ENCODE data around the gene C6orf52. TPM values are rescaled to one million over a fixed set of nuclear protein-coding genes. Genes with fewer than 3 reads are reported as not detected.

The C6orf52 gene
- total RNA-seq, 1 experiment from 2014 or later = 3.9 TPM

- TF ChIP-seq, protein P1, sequence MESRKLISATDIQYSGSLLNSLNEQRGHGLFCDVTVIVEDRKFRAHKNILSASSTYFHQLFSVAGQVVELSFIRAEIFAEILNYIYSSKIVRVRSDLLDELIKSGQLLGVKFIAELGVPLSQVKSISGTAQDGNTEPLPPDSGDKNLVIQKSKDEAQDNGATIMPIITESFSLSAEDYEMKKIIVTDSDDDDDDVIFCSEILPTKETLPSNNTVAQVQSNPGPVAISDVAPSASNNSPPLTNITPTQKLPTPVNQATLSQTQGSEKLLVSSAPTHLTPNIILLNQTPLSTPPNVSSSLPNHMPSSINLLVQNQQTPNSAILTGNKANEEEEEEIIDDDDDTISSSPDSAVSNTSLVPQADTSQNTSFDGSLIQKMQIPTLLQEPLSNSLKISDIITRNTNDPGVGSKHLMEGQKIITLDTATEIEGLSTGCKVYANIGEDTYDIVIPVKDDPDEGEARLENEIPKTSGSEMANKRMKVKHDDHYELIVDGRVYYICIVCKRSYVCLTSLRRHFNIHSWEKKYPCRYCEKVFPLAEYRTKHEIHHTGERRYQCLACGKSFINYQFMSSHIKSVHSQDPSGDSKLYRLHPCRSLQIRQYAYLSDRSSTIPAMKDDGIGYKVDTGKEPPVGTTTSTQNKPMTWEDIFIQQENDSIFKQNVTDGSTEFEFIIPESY (IDR thresholded peaks at IDR 0.05; ENCODE audit: extremely low read depth, insufficient replicate concordance, low read length) = no peak
- TF ChIP-seq TCF7L2 (IDR thresholded peaks at IDR 0.05; ENCODE audit: borderline replicate concordance, extremely low read depth, insufficient read depth, insufficient read length) (no peak), POLR2A (IDR thresholded peaks at IDR 0.05; ENCODE audit: borderline replicate concordance, extremely low read depth, insufficient read depth, insufficient read length) (no peak)
Observed at GRCh38 chr6:10630178-10630577, 64.2 kb downstream of the C6orf52 start (continued).

DNA sequence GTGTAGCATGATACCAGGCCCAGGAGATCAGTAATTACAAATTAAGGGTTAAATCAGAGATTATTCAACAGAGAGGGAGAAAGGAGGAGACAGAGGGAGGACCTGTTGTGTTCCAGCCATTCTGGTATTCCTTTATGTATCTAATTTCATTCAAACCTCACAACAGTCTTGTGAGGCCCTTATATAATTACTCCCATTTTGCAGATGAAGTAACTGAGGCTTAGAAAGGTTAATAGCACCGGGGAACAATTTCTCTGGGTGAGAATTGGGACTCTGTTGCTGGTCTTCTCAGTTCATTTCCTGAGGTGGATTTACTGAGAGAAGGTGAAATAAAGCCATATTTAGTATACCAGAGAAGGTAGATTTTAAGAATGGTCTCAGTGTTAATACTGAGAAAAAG lies 66.6 kb downstream of the C6orf52 start:
- H3K36me3 ChIP-seq (ENCODE audit: control insufficient read depth in 1 of 2, insufficient read depth in 2 of 2, low read length in 2 of 2) = no peaks in the 10 kb centered on the region
- ATAC-seq = no peak

More for the DNA sequence above, 66.6 kb downstream of the C6orf52 start:
- no peaks in the 10 kb centered on the region for H3K9me3 ChIP-seq (ENCODE audit: control insufficient read depth in 1 of 2, insufficient read depth in 1 of 2, low read depth in 1 of 2, low read length in 2 of 2)
- peaks cover 0 to under 1% of the 10 kb centered on the region in 2 experiments; a peak in 2 of 4 replicates for H3K4me1 ChIP-seq (ENCODE audit: control insufficient read depth in 1 of 2, insufficient read depth in 2 of 2, low read length in 2 of 2)
- ChIA-PET CTCF (no interaction called here), POLR2A (no interaction called here), RAD21 (ENCODE audit: low non-redundant PET in 1 of 2, low total read pairs in 2 of 2, uncharacterized antibody in 2 of 2, unreplicated experiment in 2 of 2) (no interaction called here)
- no peaks in the 10 kb centered on the region for H4K20me1 ChIP-seq (ENCODE audit: insufficient read depth)
- no peak overlapping the region for H3K9ac ChIP-seq (ENCODE audit: low read length)
- DNase-seq (ENCODE audit: low read depth, low spot score) = no peak
- H3K4me2 ChIP-seq (ENCODE audit: low read length) = no peak overlapping the region
- TF ChIP-seq YY1 (IDR thresholded peaks at IDR 0.05; ENCODE audit: extremely low read depth, insufficient replicate concordance, low read depth, low read length) (no peak), POLR2AphosphoS5 (IDR thresholded peaks at IDR 0.05; ENCODE audit: low read depth, low read length) (no peak), RAD21 (IDR thresholded peaks at IDR 0.05; ENCODE audit: low read depth) (no peak), MAX (IDR thresholded peaks at IDR 0.05) (no peak), SIN3A (IDR thresholded peaks at IDR 0.05; ENCODE audit: low read depth) (no peak), EGR1 (IDR thresholded peaks at IDR 0.05; ENCODE audit: low read depth) (no peak), ZNF274 (IDR thresholded peaks at IDR 0.05; ENCODE audit: low read depth, low read length) (no peak), FOSL1 (IDR thresholded peaks at IDR 0.05; ENCODE audit: low read depth) (no peak), EZH2phosphoT487 (IDR thresholded peaks at IDR 0.05; ENCODE audit: borderline replicate concordance) (no peak)
- TF ChIP-seq, protein P1 (IDR thresholded peaks at IDR 0.05; ENCODE audit: extremely low read depth, insufficient replicate concordance, low read length) = no peak
- no peak overlapping the region for H3K27ac ChIP-seq (ENCODE audit: low read depth, low read length)
- H3K27me3 ChIP-seq (ENCODE audit: insufficient read depth, low read length) = no peaks in the 10 kb centered on the region
- H2AFZ ChIP-seq (ENCODE audit: low read depth, low read length, poor library complexity, severe bottlenecking) = no peak overlapping the region
- H3K9me2 ChIP-seq (ENCODE audit: insufficient read depth) = no peaks in the 10 kb centered on the region
- H3K4me3 ChIP-seq (replicated peaks in 1 of 2; ENCODE audit: low read depth in 1 of 2, low read length in 2 of 2) = no peak overlapping the region
- no TSS peak for BruUV-seq (replicated peaks)
- intact Hi-C loops (cut with micrococcal nuclease) = no loop called here
- H3K79me2 ChIP-seq (ENCODE audit: insufficient read depth, low read length) = no peaks in the 10 kb centered on the region

All from HCT116 (cell line).